K562 (cell line): ENCODE results near the gene HIVEP3. TPM values are rescaled to one million over a fixed set of nuclear protein-coding genes. Genes with fewer than 3 reads are reported as not detected.

Experiments used
- ATAC-seq: fragments of 200-7000 bp; cut with Tn5 transposase; 3 replicates; pipeline ENCODE4 v1.9.1; 2020; ENCODE audit warnings: moderate library complexity
- BruUV-seq: library from RNA; stranded (reverse); fragments of 400-500 nt; replicated peaks from 2 replicates; lab custom pipeline; 2021; lab: Mats Ljungman, UMichigan
- CTCF ChIA-PET: fragments of 300-600 bp; formaldehyde crosslinking; extraction: SDS; loops from one replicate; lab custom pipeline; 2021; ENCODE audit warnings: low intra/inter-chr PET ratio; lab: Yijun Ruan, JAX
- POLR2A ChIA-PET: fragments of 300-600, 350-650 bp; sonication (Branson Sonifier 250); formaldehyde crosslinking; extraction: SDS; loops from one replicate; lab custom pipeline; 2021; ENCODE audit warnings: antibody characterized with exemption, inconsistent platforms; lab: Yijun Ruan, JAX
- DNase-seq, 4 experiments: peaks; one replicate each; pipeline versions ENCODE4 v3.0.0 to v3.0.0-alpha.2; 2011 to 2018; ENCODE audit warnings: low spot score in 3 of 4, mixed read lengths in 3 of 4; ENCODE audit errors: extremely low read depth in 1 of 4
- FAIRE-seq: peaks from 2 replicates; lab custom pipeline; 2011; peaks lifted over from hg19 to GRCh38; lab: Jason Lieb, UNC
- H2AFZ ChIP-seq: 2 replicates; pipeline ENCODE4 v1.6.0; 2011; ENCODE audit warnings: low read depth, low read length, control low read depth, inconsistent platforms
- H3K27ac ChIP-seq: fragments of 200-600 bp; 3 replicates; pipeline ENCODE4 v1.8.0; 2011; ENCODE audit warnings: low read depth, mild to moderate bottlenecking, control low read depth, inconsistent platforms, low read length, moderate library complexity, mixed read lengths; ENCODE audit errors: extremely low read depth
- H3K27me3 ChIP-seq, 2 experiments: fragments of 300-600 bp in 1 of 2; 2 replicates in 1 of 2; 3 replicates in 1 of 2; pipeline versions ENCODE4 v1.6.0 to v1.8.0; 2011; ENCODE audit warnings: inconsistent platforms in 2 of 2, low read length in 2 of 2, mild to moderate bottlenecking in 1 of 2, mixed read lengths in 1 of 2, moderate library complexity in 1 of 2; ENCODE audit not compliant: control insufficient read depth in 2 of 2, insufficient read depth in 2 of 2
- H3K36me3 ChIP-seq: fragments of 300-600 bp; 3 replicates; pipeline ENCODE4 v1.8.0; 2011; ENCODE audit warnings: mild to moderate bottlenecking, low read length, inconsistent platforms; ENCODE audit not compliant: control insufficient read depth, insufficient read depth
- H3K4me1 ChIP-seq, 2 experiments: fragments of 200-600 bp in 1 of 2; replicated peaks in 1 of 2; 2 replicates in 1 of 2; 3 replicates in 1 of 2; pipeline versions ENCODE4 v1.5.1 to v1.8.0; 2011; ENCODE audit warnings: inconsistent platforms in 2 of 2, low read length in 2 of 2, mild to moderate bottlenecking in 1 of 2, mixed read lengths in 1 of 2, moderate library complexity in 1 of 2; ENCODE audit not compliant: control insufficient read depth in 2 of 2, insufficient read depth in 2 of 2
- H3K4me2 ChIP-seq: 2 replicates; pipeline ENCODE4 v1.6.1; 2011; ENCODE audit warnings: low read length, control low read depth, inconsistent platforms, mixed read lengths; ENCODE audit not compliant: insufficient read depth
- H3K4me3 ChIP-seq: fragments of 200-600 bp; sonication (generic), shearing (Covaris generic); 2 replicates; pipeline ENCODE4 v1.5.1; 2016; ENCODE audit warnings: control low read depth, inconsistent platforms
- H3K79me2 ChIP-seq: fragments of 200-600 bp; 3 replicates; pipeline ENCODE4 v1.8.0; 2011; ENCODE audit warnings: low read length, inconsistent platforms; ENCODE audit not compliant: control insufficient read depth, insufficient read depth
- H3K9ac ChIP-seq, 2 experiments: 2 replicates each; pipeline versions ENCODE4 v1.6.0 to v1.6.1; 2011; ENCODE audit warnings: low read depth in 2 of 2, low read length in 2 of 2, control low read depth in 1 of 2, inconsistent platforms in 1 of 2, mild to moderate bottlenecking in 1 of 2, mixed read lengths in 1 of 2; ENCODE audit not compliant: insufficient read depth in 1 of 2
- H3K9me1 ChIP-seq: one replicate; pipeline ENCODE4 v1.6.0; 2011; ENCODE audit warnings: inconsistent platforms, mild to moderate bottlenecking, low read length, moderate library complexity; ENCODE audit not compliant: control insufficient read depth, insufficient read depth
- H3K9me3 ChIP-seq: replicated peaks from 2 replicates; pipeline ENCODE4 v1.5.1; 2011; ENCODE audit warnings: low read depth, low read length, inconsistent platforms; ENCODE audit not compliant: control insufficient read depth, insufficient read depth
- H4K20me1 ChIP-seq: replicated peaks from 2 replicates; pipeline ENCODE4 v1.6.1; 2011; ENCODE audit warnings: low read length, inconsistent platforms, mixed read lengths; ENCODE audit not compliant: control insufficient read depth, insufficient read depth
- HDAC6 ChIP-seq: IDR thresholded peaks from 2 replicates; pipeline ENCODE4 v1.6.1; 2012; ENCODE audit warnings: low read depth, mild to moderate bottlenecking, control low read depth, inconsistent platforms, low read length, moderate library complexity
- HSF4 ChIP-seq: fragments of 250-450 bp; sonication (Bioruptor Pico); IDR thresholded peaks from 2 replicates; pipeline ENCODE4 v2.1.2; 2022; ENCODE audit warnings: mild to moderate bottlenecking, moderate library complexity, borderline replicate concordance
- LCOR ChIP-seq: sonication (generic); formaldehyde crosslinking; IDR thresholded peaks from 2 replicates; pipeline ENCODE4 v1.8.0; 2022; ENCODE audit warnings: mild to moderate bottlenecking, missing genetic modification reagents
- PATZ1 ChIP-seq: fragments of 250-450 bp; sonication (Bioruptor Pico); IDR thresholded peaks from 2 replicates; pipeline ENCODE4 v1.5.0; 2020; ENCODE audit warnings: mild to moderate bottlenecking, borderline replicate concordance
- PCBP2 ChIP-seq: fragments of 200-400 bp; formaldehyde crosslinking; IDR thresholded peaks from 2 replicates; pipeline ENCODE4 v1.6.1; 2018; ENCODE audit warnings: low read length, low read depth, mild to moderate bottlenecking, moderate library complexity; ENCODE audit not compliant: poor library complexity, severe bottlenecking
- ZNF717 ChIP-seq: fragments of 250-450 bp; sonication (Bioruptor Pico); IDR thresholded peaks from 2 replicates; pipeline ENCODE4 v1.5.0; 2021
- WGBS: fragments of 100-300 bp; shearing (Covaris generic); methylation state at CpG from one replicate; pipeline ENCODE4 v1.1.6; 2016; ENCODE audit warnings: low coverage, mixed read lengths; ENCODE audit not compliant: insufficient coverage; ENCODE audit errors: missing lambda C conversion rate; 5-methylcytosine and 5-hydroxymethylcytosine counted together
- in situ Hi-C: fragments of 300-500 bp; cut with MboI; formaldehyde crosslinking; loops from 4 replicates; pipeline ENCODE4 v1.15.0; 2018; ENCODE audit warnings: inconsistent platforms, mixed read lengths
- intact Hi-C: fragments of 100-400 bp; cut with micrococcal nuclease; formaldehyde crosslinking; loops from 2 replicates; pipeline ENCODE4 v1.14.2; 2022
- polyA plus RNA-seq, 8 experiments: library from polyadenylated mRNA; depleted of rRNA in 4 of 8; stranded (reverse) in 5 of 8; unstranded in 3 of 8; fragments of >200 nt; fragmentation: Nextera tagmentation in 2 of 8; fragmentation: Illumina TruSeq in 1 of 8; extraction: Ambion mirVana in 2 of 8; extraction: Trizol in 1 of 8; gene quantifications; 2 replicates each; pipeline versions ENCODE4 v1.2.1 to v1.2.3, GENCODE V29; 2011 to 2014; ENCODE audit warnings: inconsistent platforms in 1 of 8, missing spikeins in 1 of 8
- total RNA-seq, 7 experiments: library from RNA; depleted of rRNA in 6 of 7; stranded (reverse); fragments of >200 nt in 6 of 7; fragmentation: Illumina TruSeq in 2 of 7; extraction: Trizol in 2 of 7; gene quantifications; 2 replicates each; pipeline versions ENCODE4 v1.2.1 to v1.2.3, GENCODE V29; 2011 to 2021; ENCODE audit warnings: low replicate concordance in 1 of 7
- TF ChIP-seq, protein P1 (sequence below): fragments of 450-650 bp; IDR thresholded peaks from 2 replicates; pipeline ENCODE4 v1.6.1; 2016; ENCODE audit warnings: low read depth, mild to moderate bottlenecking, moderate library complexity
- TF ChIP-seq, protein P2 (sequence below): fragments of 450-650 bp; formaldehyde crosslinking; IDR thresholded peaks from 2 replicates; pipeline ENCODE4 v1.4.0; 2022; ENCODE audit warnings: mild to moderate bottlenecking, moderate library complexity

The HIVEP3 gene
- total and polyA plus RNA-seq, 9 of the 15 experiments (the other 6 are each of a cell fraction or from before 2014, with no cell fraction given) = 0.09 to 0.58 (median 0.34) TPM; not detected in 1

DNA sequence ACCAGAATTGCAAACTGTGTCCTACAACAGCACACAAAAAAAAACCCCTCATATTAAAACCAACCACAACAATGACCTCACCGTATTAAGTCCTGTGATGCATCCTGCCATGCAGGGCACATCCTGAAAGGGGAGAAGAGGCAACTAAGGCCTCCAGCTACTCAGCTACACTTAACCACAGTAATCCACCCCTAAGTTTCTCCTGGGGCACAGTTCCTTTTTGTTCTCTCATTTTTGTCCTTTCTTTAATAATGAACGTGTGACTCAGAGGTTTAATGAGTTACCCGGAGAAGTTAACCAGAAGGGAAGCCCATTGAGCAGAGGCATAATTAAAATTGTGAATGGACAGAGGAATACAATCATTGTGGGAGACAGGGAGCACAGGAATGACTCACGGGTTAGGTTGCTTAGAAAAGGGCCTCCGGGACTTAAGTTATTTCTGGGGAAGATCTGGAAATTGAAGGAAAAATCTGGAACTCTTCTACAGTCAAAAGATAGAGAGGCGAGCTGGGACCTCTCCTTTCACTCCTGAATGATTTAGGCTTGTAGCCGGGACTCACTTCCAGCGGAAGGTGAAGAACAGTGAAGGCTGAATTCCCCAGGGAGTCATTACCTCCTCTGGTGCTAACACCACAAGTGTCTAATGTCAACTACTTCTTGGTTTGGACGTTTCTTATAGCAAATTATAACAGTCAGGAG is 36.9 kb upstream of the HIVEP3 start:
- Histone ChIP-seq H3K4me2 (no peak overlapping the region), H3K27me3 (peaks cover 0 to 5% of the 10 kb centered on the region in 2 experiments; a peak in 3 of 5 replicates), H3K27ac (no peak overlapping the region), H3K36me3 (no peaks in the 10 kb centered on the region), H3K9ac (no peak overlapping the region), H3K4me3 (no peak overlapping the region), H2AFZ (no peak overlapping the region), H3K9me3 (no peaks in the 10 kb centered on the region), H3K4me1 (no peaks in the 10 kb centered on the region), H3K9me1 (no peaks in the 10 kb centered on the region), H3K79me2 (no peaks in the 10 kb centered on the region), H4K20me1 (no peaks in the 10 kb centered on the region)
- TF ChIP-seq HDAC6 (no peak), PCBP2 (no peak), ZNF717 (CRISPR knock-in tag) (no peak), PATZ1 (no peak), LCOR (CRISPR knock-in tag) (no peak), HSF4 (CRISPR knock-in tag) (no peak)
- TF ChIP-seq, protein P1, sequence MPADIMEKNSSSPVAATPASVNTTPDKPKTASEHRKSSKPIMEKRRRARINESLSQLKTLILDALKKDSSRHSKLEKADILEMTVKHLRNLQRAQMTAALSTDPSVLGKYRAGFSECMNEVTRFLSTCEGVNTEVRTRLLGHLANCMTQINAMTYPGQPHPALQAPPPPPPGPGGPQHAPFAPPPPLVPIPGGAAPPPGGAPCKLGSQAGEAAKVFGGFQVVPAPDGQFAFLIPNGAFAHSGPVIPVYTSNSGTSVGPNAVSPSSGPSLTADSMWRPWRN = no peak
- TF ChIP-seq, protein P2, sequence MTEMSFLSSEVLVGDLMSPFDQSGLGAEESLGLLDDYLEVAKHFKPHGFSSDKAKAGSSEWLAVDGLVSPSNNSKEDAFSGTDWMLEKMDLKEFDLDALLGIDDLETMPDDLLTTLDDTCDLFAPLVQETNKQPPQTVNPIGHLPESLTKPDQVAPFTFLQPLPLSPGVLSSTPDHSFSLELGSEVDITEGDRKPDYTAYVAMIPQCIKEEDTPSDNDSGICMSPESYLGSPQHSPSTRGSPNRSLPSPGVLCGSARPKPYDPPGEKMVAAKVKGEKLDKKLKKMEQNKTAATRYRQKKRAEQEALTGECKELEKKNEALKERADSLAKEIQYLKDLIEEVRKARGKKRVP (CRISPR knock-in tag) = no peak
- in situ Hi-C loops (no loop called here), intact Hi-C loops (no loop called here)
- FAIRE-seq = no peak
- POLR2A ChIA-PET = no interaction called here
- no TSS peak for BruUV-seq
- ATAC-seq = no peak
- DNase-seq = no peak
- CTCF ChIA-PET = no interaction called here
- 2% methylated on average over 9 of the region's 9 CpGs for WGBS
